GM23338 (cell line): ENCODE measurements around the gene CDH8. TPM values are rescaled to one million over a fixed set of nuclear protein-coding genes. Genes with fewer than 3 reads are reported as not detected.

Source experiments
- ATAC-seq: fragments of 200-7000 bp; cut with Tn5 transposase; 3 replicates; pipeline ENCODE4 v1.9.1; 2020
- DNase-seq: peaks from one replicate; pipeline ENCODE4 v3.0.0-alpha.2; 2015; ENCODE audit warnings: low spot score
- H2AFZ ChIP-seq: fragments of 200-600 bp; sonication (generic); 2 replicates; pipeline ENCODE4 v1.8.0; 2016; ENCODE audit warnings: antibody characterized with exemption, mild to moderate bottlenecking, moderate library complexity
- H3F3A ChIP-seq: fragments of 200-600 bp; sonication (generic); replicated peaks from 2 replicates; pipeline ENCODE4 v1.8.0; 2017; ENCODE audit warnings: antibody characterized with exemption, mixed run types, low read depth
- H3K27ac ChIP-seq: fragments of 200-600 bp; sonication (generic); 2 replicates; pipeline ENCODE4 v1.6.1; 2016; ENCODE audit warnings: low read depth
- H3K27me3 ChIP-seq: fragments of 200-600 bp; sonication (generic); 2 replicates; pipeline ENCODE4 v1.8.0; 2016; ENCODE audit warnings: mild to moderate bottlenecking, mixed run types, moderate library complexity; ENCODE audit not compliant: insufficient read depth
- H3K36me3 ChIP-seq: fragments of 200-600 bp; sonication (generic); 2 replicates; pipeline ENCODE4 v1.8.0; 2016; ENCODE audit warnings: mild to moderate bottlenecking; ENCODE audit not compliant: insufficient read depth
- H3K4me1 ChIP-seq: fragments of 200-600 bp; sonication (generic); 2 replicates; pipeline ENCODE4 v1.8.0; 2016; ENCODE audit warnings: mild to moderate bottlenecking, moderate library complexity; ENCODE audit not compliant: insufficient read depth
- H3K4me2 ChIP-seq: fragments of 200-600 bp; sonication (generic); 2 replicates; pipeline ENCODE4 v1.7.1; 2017; ENCODE audit warnings: mixed run types
- H3K4me3 ChIP-seq: fragments of 200-600 bp; sonication (generic); 2 replicates; pipeline ENCODE4 v1.6.1; 2016; ENCODE audit warnings: mixed run types
- H3K79me2 ChIP-seq: fragments of 200-600 bp; sonication (generic); replicated peaks from 2 replicates; pipeline ENCODE4 v1.8.0; 2017; ENCODE audit warnings: mild to moderate bottlenecking; ENCODE audit not compliant: insufficient read depth
- H3K9me2 ChIP-seq: fragments of 200-600 bp; sonication (generic); 2 replicates; pipeline ENCODE4 v1.8.0; 2017; ENCODE audit not compliant: insufficient read depth
- H4K20me1 ChIP-seq: fragments of 200-600 bp; sonication (generic); replicated peaks from 2 replicates; pipeline ENCODE4 v1.8.0; 2017; ENCODE audit warnings: mild to moderate bottlenecking; ENCODE audit not compliant: insufficient read depth
- H3K27ac Mint-ChIP-seq: 2 replicates; pipeline ENCODE4 v1.8.0; 2020; ENCODE audit warnings: inconsistent platforms, mild to moderate bottlenecking, moderate library complexity, mixed read lengths
- H3K27me3 Mint-ChIP-seq: 3 replicates; pipeline ENCODE4 v1.8.0; 2022; ENCODE audit warnings: low read depth, mild to moderate bottlenecking, moderate library complexity, mixed read lengths, inconsistent platforms; ENCODE audit not compliant: insufficient read depth, poor library complexity
- H3K36me3 Mint-ChIP-seq: 3 replicates; pipeline ENCODE4 v1.8.0; 2021; ENCODE audit warnings: low read depth, mild to moderate bottlenecking, inconsistent platforms, moderate library complexity, mixed read lengths
- H3K4me1 Mint-ChIP-seq: 3 replicates; pipeline ENCODE4 v1.8.0; 2020; ENCODE audit warnings: mild to moderate bottlenecking, inconsistent platforms, mixed read lengths
- H3K4me3 Mint-ChIP-seq: 3 replicates; pipeline ENCODE4 v1.8.0; 2021; ENCODE audit warnings: moderate library complexity, mild to moderate bottlenecking, inconsistent platforms, mixed read lengths
- H3K9me3 Mint-ChIP-seq: 3 replicates; pipeline ENCODE4 v1.8.0; 2020; ENCODE audit warnings: moderate library complexity, mild to moderate bottlenecking, inconsistent platforms, mixed read lengths
- CREB1 ChIP-seq: fragments of 250-450 bp; sonication (Bioruptor Pico); IDR thresholded peaks from 2 replicates; pipeline ENCODE4 v1.5.0; 2020; ENCODE audit warnings: low read depth, mild to moderate bottlenecking, moderate library complexity
- CTCF ChIP-seq, 2 experiments: fragments of 200-600 bp in 1 of 2; sonication (generic) in 1 of 2; conservative IDR thresholded peaks; 2 replicates each; pipeline versions ENCODE4 v1.5.1 to v1.6.1; 2016 to 2017; ENCODE audit warnings: antibody characterized with exemption in 2 of 2, low read depth in 2 of 2, mild to moderate bottlenecking in 2 of 2, moderate library complexity in 1 of 2
- ETS1 ChIP-seq: IDR thresholded peaks from 2 replicates; pipeline ENCODE4 v1.6.1; 2016; ENCODE audit warnings: antibody characterized with exemption
- EZH2 ChIP-seq: fragments of 200-600 bp; sonication (generic); IDR thresholded peaks from one replicate; pipeline ENCODE4 v1.8.0; 2017; ENCODE audit warnings: antibody characterized with exemption, mild to moderate bottlenecking, low read depth; ENCODE audit not compliant: unreplicated experiment
- EZH2phosphoT487 ChIP-seq: fragments of 200-600 bp; sonication (generic); IDR thresholded peaks from one replicate; pipeline ENCODE4 v1.8.1; 2018; ENCODE audit warnings: antibody characterized with exemption; ENCODE audit not compliant: unreplicated experiment
- JUNB ChIP-seq: IDR thresholded peaks from one replicate; pipeline ENCODE4 v1.6.1; 2016; ENCODE audit warnings: antibody characterized with exemption; ENCODE audit not compliant: unreplicated experiment
- NANOG ChIP-seq: IDR thresholded peaks from 2 replicates; pipeline ENCODE4 v1.6.1; 2016; ENCODE audit warnings: antibody characterized with exemption, borderline replicate concordance
- POLR2AphosphoS5 ChIP-seq: IDR thresholded peaks from 2 replicates; pipeline ENCODE4 v1.6.1; 2016; ENCODE audit warnings: antibody characterized with exemption, low read depth
- REST ChIP-seq: IDR thresholded peaks from one replicate; pipeline ENCODE4 v1.6.1; 2018; ENCODE audit warnings: antibody characterized with exemption; ENCODE audit not compliant: unreplicated experiment
- STAT1 ChIP-seq: IDR thresholded peaks from one replicate; pipeline ENCODE4 v1.6.1; 2016; ENCODE audit warnings: antibody characterized with exemption; ENCODE audit not compliant: unreplicated experiment
- ZNF114 ChIP-seq: fragments of 250-450 bp; sonication (Bioruptor Pico); IDR thresholded peaks from 2 replicates; pipeline ENCODE4 v1.5.0; 2020; ENCODE audit warnings: mild to moderate bottlenecking, moderate library complexity
- ZNF331 ChIP-seq: fragments of 250-450 bp; sonication (Bioruptor Pico); IDR thresholded peaks from 2 replicates; pipeline ENCODE4 v1.5.0; 2020; ENCODE audit warnings: low read depth, mild to moderate bottlenecking, moderate library complexity
- ZNF462 ChIP-seq: fragments of 250-450 bp; sonication (Bioruptor Pico); IDR thresholded peaks from 2 replicates; pipeline ENCODE4 v1.5.0; 2020; ENCODE audit warnings: mild to moderate bottlenecking, moderate library complexity
- polyA plus RNA-seq: library from polyadenylated mRNA; unstranded; fragments of >200 nt; fragmentation: Nextera tagmentation; extraction: Ambion mirVana; gene quantifications from 2 replicates; pipeline ENCODE4 v1.2.1, GENCODE V29; 2016
- total RNA-seq: library from RNA; depleted of rRNA; stranded (reverse); fragments of >200 nt; shearing (Covaris generic); gene quantifications from 2 replicates; pipeline ENCODE4 v1.2.3, GENCODE V29; 2014

The CDH8 gene
- total and polyA plus RNA-seq, 2 experiments from 2014 or later = 10.2 to 11.7 TPM

- DNase-seq = no peak
- no peaks in the 10 kb centered on the region for H3K79me2 ChIP-seq
- peaks cover 10% of the 10 kb centered on the region for H3K4me1 Mint-ChIP-seq
- no peaks in the 10 kb centered on the region for H3K9me3 Mint-ChIP-seq
- H3K27me3 Mint-ChIP-seq = no peaks in the 10 kb centered on the region
- no peak overlapping the region for H2AFZ ChIP-seq
- no peak overlapping the region for H3K4me2 ChIP-seq
- no peaks in the 10 kb centered on the region for H3F3A ChIP-seq
- no peaks in the 10 kb centered on the region for H3K9me2 ChIP-seq
- no peak overlapping the region for H3K4me3 Mint-ChIP-seq
- no peaks in the 10 kb centered on the region for H3K36me3 ChIP-seq
- no peaks in the 10 kb centered on the region for H3K27me3 ChIP-seq
- H3K4me1 ChIP-seq = peaks cover 10% of the 10 kb centered on the region; the same call in 1 of the 2 replicates
- H3K4me3 ChIP-seq = no peak overlapping the region
- TF ChIP-seq ZNF462 (no peak), ZNF331 (CRISPR knock-in tag) (no peak), STAT1 (no peak), JUNB (no peak), ZNF114 (CRISPR knock-in tag) (no peak), CTCF (conservative IDR thresholded peaks at IDR 0.05; ENCODE audit: low read depth in 2 of 2) (no peak), EZH2 (no peak), EZH2phosphoT487 (no peak), ETS1 (no peak), REST (no peak), NANOG (no peak), POLR2AphosphoS5 (no peak), CREB1 (CRISPR knock-in tag) (no peak)
- H3K27ac ChIP-seq = no peak overlapping the region
- no peaks in the 10 kb centered on the region for H4K20me1 ChIP-seq
- no peaks in the 10 kb centered on the region for H3K36me3 Mint-ChIP-seq
- no peak overlapping the region for H3K27ac Mint-ChIP-seq
- ATAC-seq = no peak
Measured at GRCh38 chr16:61993108-61993507, 43.1 kb downstream of the CDH8 start.
